Endothelial cell of hepatic sinusoid (primary cell): ENCODE results near the gene RTN4IP1.

Experiments
- in situ Hi-C: cut with HindIII; loops from 2 replicates; pipeline ENCODE4 v1.10.0; 2017; ENCODE audit warnings: low sequenced_read_pairs

RTN4IP1 gene

GRCh38 chr6:106629103-106629858 is at the start of gene RTN4IP1, which contains the start of gene QRSL1:
TSS of gene RTN4IP1 (minus strand) at chr6:106629498. CDS start at chr6:106629021, 477 bp downstream.
TSS of gene QRSL1 (plus strand) at chr6:106629578. CDS start at chr6:106629682, 104 bp downstream.
- in situ Hi-C loops, result no loop called here

- in situ Hi-C loops, result no loop called here
Observed at GRCh38 chr6:106677282-106677681, 48.0 kb upstream of the RTN4IP1 start.

- in situ Hi-C loops, result no loop called here
Observed at GRCh38 chr6:106674541-106675229, 45.4 kb upstream of the RTN4IP1 start.

- in situ Hi-C loops, result no loop called here
Observed at GRCh38 chr6:106671651-106672050, 42.4 kb upstream of the RTN4IP1 start.

GRCh38 chr6:106670236-106670635 is 40.9 kb upstream of the RTN4IP1 start:
- in situ Hi-C loops, result no loop called here

- in situ Hi-C loops, result no loop called here
Observed at GRCh38 chr6:106667022-106667402, 37.7 kb upstream of the RTN4IP1 start.

GRCh38 chr6:106666282-106667021 is 37.2 kb upstream of the RTN4IP1 start:
- in situ Hi-C loops, result no loop called here

GRCh38 chr6:106662458-106662857 is 33.2 kb upstream of the RTN4IP1 start:
- in situ Hi-C loops, result no loop called here

GRCh38 chr6:106659859-106660258 is 30.6 kb upstream of the RTN4IP1 start:
- in situ Hi-C loops, result no loop called here

- in situ Hi-C loops, result no loop called here
Observed at GRCh38 chr6:106658469-106658868, 29.2 kb upstream of the RTN4IP1 start.

- in situ Hi-C loops, result no loop called here
Observed at GRCh38 chr6:106648651-106649308, 19.5 kb upstream of the RTN4IP1 start.

GRCh38 chr6:106643061-106643460 is 13.8 kb upstream of the RTN4IP1 start:
- in situ Hi-C loops, result no loop called here

GRCh38 chr6:106642476-106642875 is 13.2 kb upstream of the RTN4IP1 start:
- in situ Hi-C loops, result no loop called here

- in situ Hi-C loops, result no loop called here
Observed at GRCh38 chr6:106639812-106640211, 10.5 kb upstream of the RTN4IP1 start.

- in situ Hi-C loops, result no loop called here
Observed at GRCh38 chr6:106637717-106638341, 8.5 kb upstream of the RTN4IP1 start.

GRCh38 chr6:106637051-106637716 is 7.9 kb upstream of the RTN4IP1 start:
- in situ Hi-C loops, result no loop called here

- in situ Hi-C loops, result no loop called here
Observed at GRCh38 chr6:106634565-106634964, 5.3 kb upstream of the RTN4IP1 start.

- in situ Hi-C loops, result no loop called here
Observed at GRCh38 chr6:106631346-106631745, 2.0 kb upstream of the RTN4IP1 start.

GRCh38 chr6:106630366-106630765 is 1.1 kb upstream of the RTN4IP1 start:
- in situ Hi-C loops, result no loop called here

- in situ Hi-C loops, result no loop called here
Observed at GRCh38 chr6:106629859-106630163, 513 bp upstream of the RTN4IP1 start.
